B cell (primary cell): ENCODE data around the gene CDHR1.

Experiments used
- CTCF ChIP-seq: fragments of 200-600 bp; IDR thresholded peaks from one replicate; pipeline ENCODE4 v1.8.0; 2022; ENCODE audit warnings: antibody characterized with exemption, mild to moderate bottlenecking
- EZH2 ChIP-seq: IDR thresholded peaks from 2 replicates; pipeline ENCODE4 v1.6.1; 2012; ENCODE audit warnings: borderline replicate concordance, low read depth, mild to moderate bottlenecking, moderate library complexity, low read length; ENCODE audit not compliant: insufficient read depth, poor library complexity, severe bottlenecking

DNA sequence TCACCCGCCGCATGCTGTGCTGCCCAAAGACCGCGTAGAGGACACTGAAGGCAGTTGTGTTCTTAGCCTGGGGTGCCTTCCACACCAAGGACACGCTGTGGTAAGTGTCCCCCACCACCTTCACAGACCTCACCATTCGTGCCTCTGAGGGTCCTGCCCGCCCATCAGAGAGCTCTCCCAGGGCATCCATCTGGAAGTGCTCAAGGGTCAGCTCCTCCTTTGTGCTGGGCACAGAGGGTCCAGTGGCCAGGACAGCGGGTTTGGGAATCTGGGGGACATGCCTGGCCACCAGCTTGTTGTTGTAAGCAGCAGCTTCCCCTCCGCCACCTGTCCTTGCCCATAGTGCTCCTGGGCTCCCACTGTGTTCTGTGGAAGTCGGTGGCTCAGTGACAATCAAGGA lies 38.0 kb downstream of the CDHR1 start:
- TF ChIP-seq CTCF (no peak), EZH2 (no peak)
